ENCODE data around the gene MGME1. TPM values are rescaled to one million over a fixed set of nuclear protein-coding genes. Genes with fewer than 3 reads are reported as not detected.

Gene MGME1
- total RNA-seq, 1 experiment from 2014 or later = 56.0 TPM

GRCh38 chr20:18018100-18018499 is 49.3 kb downstream of the MGME1 start:
- TF ChIP-seq NR1H2 (CRISPR knock-in tag; IDR thresholded peaks at IDR 0.05) (no peak), GRHL2 (CRISPR knock-in tag; IDR thresholded peaks at IDR 0.05; ENCODE audit: insufficient replicate concordance, severe bottlenecking) (no peak)
- Mint-ChIP-seq H3K4me3 (no peak overlapping the region), H3K27ac (no peak overlapping the region), H3K9me3 (no peaks in the 10 kb centered on the region), H3K27me3 (ENCODE audit: low read depth) (no peaks in the 10 kb centered on the region; the same call in 1 of the 2 replicates), H3K36me3 (peaks cover 12% of the 10 kb centered on the region), H3K4me1 (no peaks in the 10 kb centered on the region)
- CTCF ChIA-PET = interaction anchor here (1.1 kb wide), 1 partner anchor 47 kb away, joined by 3 read pairs; no protein-coding TSS in a partner anchor
- DNase-seq (ENCODE audit: low spot score) = no peak
- POLR2A ChIA-PET = no interaction called here
- ATAC-seq = no peak

- CTCF ChIA-PET = interaction anchor here (0.7 to 0.9 kb wide), 2 partner anchors 336 to 911 kb away, joined by 4 read pairs; no protein-coding TSS in a partner anchor
- peak; percentile 37 for DNase-seq (ENCODE audit: low spot score)
Observed at GRCh38 chr20:18019068-18019467, 50.2 kb downstream of the MGME1 start.

GRCh38 chr20:18020931-18021330 is 52.1 kb downstream of the MGME1 start:
- Mint-ChIP-seq H3K9me3 (no peaks in the 10 kb centered on the region), H3K4me3 (no peak overlapping the region), H3K27me3 (ENCODE audit: low read depth) (no peaks in the 10 kb centered on the region), H3K36me3 (peaks cover 12% of the 10 kb centered on the region), H3K4me1 (no peaks in the 10 kb centered on the region), H3K27ac (no peak overlapping the region)
- CTCF ChIA-PET = interaction anchor here (0.6 kb wide), 2 partner anchors 25 to 58 kb away, joined by 3 to 4 read pairs; no protein-coding TSS in a partner anchor
- DNase-seq (ENCODE audit: low spot score) (no peak), ATAC-seq (peak; percentile 25; the same call in 1 of the 2 replicates)
- POLR2A ChIA-PET = no interaction called here
- TF ChIP-seq NFE2L1 (CRISPR knock-in tag; IDR thresholded peaks at IDR 0.05) = no peak
- TF ChIP-seq FOXP1 (CRISPR knock-in tag; IDR thresholded peaks at IDR 0.05; ENCODE audit: borderline replicate concordance) = no peak
- TF ChIP-seq MLX (CRISPR knock-in tag; IDR thresholded peaks at IDR 0.05) = no peak
- TF ChIP-seq IRF1 (CRISPR knock-in tag; IDR thresholded peaks at IDR 0.05) = no peak
- no peak for TF ChIP-seq ZNF532 (CRISPR knock-in tag; IDR thresholded peaks at IDR 0.05; ENCODE audit: borderline replicate concordance)
- no peak for TF ChIP-seq ATF1 (CRISPR knock-in tag; IDR thresholded peaks at IDR 0.05)

More at GRCh38 chr20:18019068-18019467, 50.2 kb downstream of the MGME1 start:
- peaks cover 12% of the 10 kb centered on the region for H3K36me3 Mint-ChIP-seq
- H3K9me3 Mint-ChIP-seq = no peaks in the 10 kb centered on the region
- no peak for TF ChIP-seq NFYB (CRISPR knock-in tag; conservative IDR thresholded peaks at IDR 0.05; ENCODE audit: low read depth)
- TF ChIP-seq E2F4 (CRISPR knock-in tag; IDR thresholded peaks at IDR 0.05; ENCODE audit: borderline replicate concordance, low read depth) = no peak
- TF ChIP-seq ZNF425 (CRISPR knock-in tag; conservative IDR thresholded peaks at IDR 0.05) = no peak
- no peak for TF ChIP-seq ZNF263 (CRISPR knock-in tag; IDR thresholded peaks at IDR 0.05; ENCODE audit: low read depth)
- peak; percentile 50 for TF ChIP-seq CTCF (IDR thresholded peaks at IDR 0.05)
- TF ChIP-seq TEAD1 (CRISPR knock-in tag; IDR thresholded peaks at IDR 0.05) = no peak
- no peak for TF ChIP-seq ZNF138 (CRISPR knock-in tag; conservative IDR thresholded peaks at IDR 0.05)
- no peak for TF ChIP-seq MYBL2 (CRISPR knock-in tag; IDR thresholded peaks at IDR 0.05)
- no peak for TF ChIP-seq ETV6 (CRISPR knock-in tag; IDR thresholded peaks at IDR 0.05)
- no peaks in the 10 kb centered on the region for H3K4me1 Mint-ChIP-seq
- POLR2A ChIA-PET = no interaction called here
- peak; percentile 99 for ATAC-seq
- no peaks in the 10 kb centered on the region for H3K27me3 Mint-ChIP-seq (ENCODE audit: low read depth)
- no peak overlapping the region for H3K4me3 Mint-ChIP-seq
- no peak overlapping the region for H3K27ac Mint-ChIP-seq
